IMR-90 (cell line): ENCODE data around the gene GRID1. TPM values are rescaled to one million over a fixed set of nuclear protein-coding genes. Genes with fewer than 3 reads are reported as not detected.

Source experiments
- ATAC-seq: fragments of 200-7000 bp; cut with Tn5 transposase; 2 replicates; pipeline ENCODE4 v1.9.1; 2020; ENCODE audit warnings: low read depth, mild to moderate bottlenecking, moderate library complexity
- BruUV-seq: library from RNA; stranded (reverse); fragments of 400-500 nt; replicated peaks from 2 replicates; lab custom pipeline; 2021; lab: Mats Ljungman, UMichigan
- CTCF ChIA-PET: fragments of 300-600 bp; formaldehyde crosslinking; extraction: SDS; loops from one replicate; lab custom pipeline; 2021; ENCODE audit warnings: antibody characterized with exemption; lab: Yijun Ruan, JAX
- POLR2A ChIA-PET: fragments of 300-600 bp; sonication (Branson Sonifier 250); formaldehyde crosslinking; loops from one replicate; lab custom pipeline; 2022; ENCODE audit warnings: antibody characterized with exemption; ENCODE audit not compliant: unreplicated experiment; lab: Charles Lee
- DNase-seq: peaks from one replicate; pipeline ENCODE4 v3.0.0; 2013
- H2AFZ ChIP-seq: replicated peaks from 2 replicates; pipeline ENCODE3; 2013; ENCODE audit warnings: low read length, mild to moderate bottlenecking; ENCODE audit not compliant: poor library complexity
- H2AK5ac ChIP-seq: 2 replicates; pipeline ENCODE4 v1.6.1; 2013; ENCODE audit warnings: low read depth, low read length, inconsistent platforms
- H2AK9ac ChIP-seq: replicated peaks from 2 replicates; pipeline ENCODE3; 2013; ENCODE audit warnings: mild to moderate bottlenecking, low read depth, low read length, moderate library complexity; ENCODE audit not compliant: poor library complexity
- H2BK120ac ChIP-seq: 2 replicates; pipeline ENCODE4 v1.6.1; 2013; ENCODE audit warnings: low read depth, low read length, inconsistent platforms
- H2BK15ac ChIP-seq: 3 replicates; pipeline ENCODE4 v1.6.1; 2013; ENCODE audit warnings: low read depth, low read length, inconsistent platforms
- H2BK20ac ChIP-seq: 2 replicates; pipeline ENCODE4 v1.6.1; 2013; ENCODE audit warnings: low read depth, mild to moderate bottlenecking, inconsistent platforms, low read length, moderate library complexity
- H2BK5ac ChIP-seq: 2 replicates; pipeline ENCODE4 v1.6.1; 2013; ENCODE audit warnings: mild to moderate bottlenecking, low read depth, low read length, inconsistent platforms; ENCODE audit not compliant: poor library complexity, severe bottlenecking
- H3K14ac ChIP-seq: replicated peaks from 2 replicates; pipeline ENCODE4 v1.6.1; 2013; ENCODE audit warnings: low read depth, low read length, inconsistent platforms
- H3K18ac ChIP-seq: 2 replicates; pipeline ENCODE4 v1.6.1; 2013; ENCODE audit warnings: low read depth, low read length, control low read depth
- H3K23ac ChIP-seq: 2 replicates; pipeline ENCODE4 v1.6.1; 2013; ENCODE audit warnings: low read depth, low read length, inconsistent platforms
- H3K27ac ChIP-seq: 2 replicates; pipeline ENCODE4 v1.5.1; 2013; ENCODE audit warnings: mild to moderate bottlenecking, control low read depth, low read length; ENCODE audit not compliant: insufficient read depth
- H3K27me3 ChIP-seq: 2 replicates; pipeline ENCODE4 v1.6.1; 2013; ENCODE audit warnings: low read length; ENCODE audit not compliant: control insufficient read depth, insufficient read depth
- H3K36me3 ChIP-seq: 2 replicates; pipeline ENCODE4 v1.6.1; 2013; ENCODE audit warnings: low read length, mixed read lengths; ENCODE audit not compliant: control insufficient read depth, insufficient read depth
- H3K4ac ChIP-seq: 2 replicates; pipeline ENCODE4 v1.6.1; 2013; ENCODE audit warnings: low read depth, low read length, inconsistent platforms
- H3K4me1 ChIP-seq: 2 replicates; pipeline ENCODE4 v1.6.1; 2013; ENCODE audit warnings: low read length, mixed read lengths; ENCODE audit not compliant: control insufficient read depth, insufficient read depth
- H3K4me2 ChIP-seq: 2 replicates; pipeline ENCODE4 v1.6.1; 2013; ENCODE audit warnings: low read depth, mild to moderate bottlenecking, control low read depth, low read length, moderate library complexity
- H3K4me3 ChIP-seq: 2 replicates; pipeline ENCODE4 v1.5.1; 2013; ENCODE audit warnings: low read depth, mild to moderate bottlenecking, control low read depth, low read length, moderate library complexity; ENCODE audit not compliant: insufficient read depth
- H3K56ac ChIP-seq: 2 replicates; pipeline ENCODE4 v1.6.1; 2013; ENCODE audit warnings: low read length, inconsistent platforms; ENCODE audit not compliant: insufficient read depth; ENCODE audit errors: extremely low read depth
- H3K79me1 ChIP-seq, 2 experiments: 2 replicates each; pipeline ENCODE4 v1.6.1; 2013; ENCODE audit warnings: low read length in 2 of 2, inconsistent platforms in 1 of 2, low read depth in 1 of 2
- H3K9ac ChIP-seq: 2 replicates; pipeline ENCODE4 v1.6.1; 2013; ENCODE audit warnings: low read depth, low read length, control low read depth
- H3K9me1 ChIP-seq: 2 replicates; pipeline ENCODE4 v1.6.1; 2013; ENCODE audit warnings: low read length, inconsistent platforms; ENCODE audit not compliant: insufficient read depth
- H3K9me3 ChIP-seq: 2 replicates; pipeline ENCODE4 v1.6.1; 2013; ENCODE audit warnings: low read length; ENCODE audit not compliant: control insufficient read depth, insufficient read depth
- H4K20me1 ChIP-seq: 2 replicates; pipeline ENCODE4 v1.6.1; 2013; ENCODE audit warnings: low read length, inconsistent platforms; ENCODE audit not compliant: insufficient read depth
- H4K5ac ChIP-seq: 2 replicates; pipeline ENCODE4 v1.6.1; 2013; ENCODE audit warnings: mild to moderate bottlenecking, low read depth, low read length, control low read depth
- H4K8ac ChIP-seq, 2 experiments: 2 replicates each; pipeline ENCODE4 v1.6.1; 2013; ENCODE audit warnings: low read depth in 2 of 2, low read length in 2 of 2, control low read depth in 1 of 2, inconsistent platforms in 1 of 2
- H4K91ac ChIP-seq: 2 replicates; pipeline ENCODE4 v1.6.1; 2013; ENCODE audit warnings: low read depth, low read length, inconsistent platforms; ENCODE audit not compliant: insufficient read depth
- CEBPB ChIP-seq: IDR thresholded peaks from 2 replicates; pipeline ENCODE4 v1.6.1; 2012; ENCODE audit warnings: low read depth, low read length, improper control_type of control experiment
- CHD1 ChIP-seq: IDR thresholded peaks from 2 replicates; pipeline ENCODE4 v1.6.1; 2012; ENCODE audit warnings: low read depth, low read length, improper control_type of control experiment
- CTCF ChIP-seq: conservative IDR thresholded peaks from 2 replicates; pipeline ENCODE4 v1.5.1; 2012; ENCODE audit warnings: mild to moderate bottlenecking, low read depth, low read length, improper control_type of control experiment
- ELK1 ChIP-seq: fragments of 150-350 bp; IDR thresholded peaks from 2 replicates; pipeline ENCODE4 v1.6.1; 2016; ENCODE audit warnings: low read depth, mild to moderate bottlenecking, low read length, moderate library complexity, borderline replicate concordance
- FOS ChIP-seq: fragments of 150-350 bp; IDR thresholded peaks from 2 replicates; pipeline ENCODE4 v1.6.1; 2016; ENCODE audit warnings: low read depth, low read length
- MAFK ChIP-seq: IDR thresholded peaks from 2 replicates; pipeline ENCODE4 v1.6.1; 2012; ENCODE audit warnings: low read depth, low read length, improper control_type of control experiment
- MAZ ChIP-seq: IDR thresholded peaks from 2 replicates; pipeline ENCODE4 v1.6.1; 2012; ENCODE audit warnings: low read depth, mild to moderate bottlenecking, low read length, improper control_type of control experiment, moderate library complexity, borderline replicate concordance
- MXI1 ChIP-seq: IDR thresholded peaks from 2 replicates; pipeline ENCODE4 v1.6.1; 2012; ENCODE audit warnings: low read depth, mild to moderate bottlenecking, low read length, moderate library complexity, borderline replicate concordance
- RAD21 ChIP-seq: IDR thresholded peaks from 2 replicates; pipeline ENCODE4 v1.6.1; 2012; ENCODE audit warnings: low read length, improper control_type of control experiment
- SMC3 ChIP-seq: fragments of 150-350 bp; IDR thresholded peaks from 2 replicates; pipeline ENCODE4 v1.6.1; 2016; ENCODE audit warnings: low read depth, mild to moderate bottlenecking, antibody characterized with exemption, low read length, moderate library complexity
- WGBS, 2 experiments: methylation state at CpG; one replicate each; pipeline versions ENCODE4 v1.1.5 to v1.1.7; 2013; ENCODE audit warnings: missing lambda C conversion rate in 2 of 2; ENCODE audit not compliant: insufficient read length in 1 of 2; ENCODE audit errors: extremely low coverage in 2 of 2; 5-methylcytosine and 5-hydroxymethylcytosine counted together
- dilution Hi-C: fragments of 300-500 bp; cut with HindIII; formaldehyde crosslinking; loops from one replicate; pipeline ENCODE4 v1.14.3; 2018; ENCODE audit warnings: low sequenced_read_pairs; ENCODE audit not compliant: unreplicated experiment
- in situ Hi-C: fragments of 300-500 bp; cut with MboI; formaldehyde crosslinking; loops from 3 replicates; pipeline ENCODE4 v1.14.3; 2019; ENCODE audit warnings: low sequenced_read_pairs, inconsistent platforms, mixed read lengths
- intact Hi-C: fragments of 100-400 bp; cut with micrococcal nuclease; formaldehyde crosslinking; loops from 2 replicates; pipeline ENCODE4 v1.10.0; 2022
- polyA plus RNA-seq, 3 experiments: library from polyadenylated mRNA; depleted of rRNA; stranded (reverse); fragments of >200 nt; gene quantifications; 2 replicates each; pipeline ENCODE4 v1.2.3, GENCODE V29; 2012; ENCODE audit warnings: low replicate concordance in 1 of 3
- total RNA-seq: library from RNA; depleted of rRNA; stranded (reverse); fragments of >200 nt; gene quantifications from 2 replicates; pipeline ENCODE4 v1.2.3, GENCODE V29; 2012

Gene GRID1
- total and polyA plus RNA-seq, 2 of the 4 experiments (the other 2 are of a cell fraction) = not detected

DNA sequence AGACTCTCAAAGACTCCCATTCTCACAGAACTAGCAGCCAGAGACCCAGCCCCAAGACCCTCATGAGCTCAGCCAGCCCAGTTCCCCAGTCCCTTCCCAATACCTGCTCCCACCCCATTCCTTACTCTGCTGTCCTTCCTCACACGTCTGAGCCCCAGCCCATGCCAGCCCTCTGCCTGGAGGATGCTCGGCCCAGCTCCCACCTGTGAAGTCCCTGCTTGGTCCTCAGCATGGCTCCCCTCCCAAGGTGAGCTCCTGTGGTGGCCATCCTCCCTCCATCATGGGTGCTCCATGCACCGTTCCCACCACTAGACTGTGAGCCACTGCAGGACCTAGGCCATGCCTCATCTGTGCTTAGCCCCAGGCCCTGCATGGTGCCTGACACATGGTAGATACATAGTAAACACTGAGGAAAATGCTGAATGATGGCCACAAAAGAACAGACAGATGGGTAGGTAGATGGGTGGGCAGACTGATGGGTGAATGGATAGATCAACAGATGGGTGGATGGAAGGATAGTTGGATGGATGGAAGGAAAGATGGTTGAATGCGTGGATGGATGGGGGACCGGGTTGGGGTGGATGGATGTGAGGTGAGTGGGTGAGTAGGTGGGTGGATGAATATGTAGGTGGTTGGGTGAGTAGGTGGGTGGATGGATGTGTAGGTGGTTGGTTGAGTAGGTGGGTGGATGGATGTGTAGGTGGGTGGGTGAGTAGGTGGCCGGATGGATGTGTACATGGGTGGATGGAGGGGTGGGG, 138.9 kb downstream of the GRID1 start:
- Histone ChIP-seq H3K14ac (no peak overlapping the region), H4K5ac (no peak overlapping the region), H4K91ac (no peak overlapping the region), H2BK5ac (no peak overlapping the region), H3K9me3 (no peaks in the 10 kb centered on the region), H3K9me1 (no peaks in the 10 kb centered on the region), H3K56ac (no peak overlapping the region), H4K8ac (no peak overlapping the region), H3K9ac (no peak overlapping the region), H3K23ac (no peak overlapping the region), H3K27me3 (no peaks in the 10 kb centered on the region), H3K18ac (no peak overlapping the region), H3K79me1 (no peaks in the 10 kb centered on the region), H3K27ac (no peak overlapping the region), H4K20me1 (no peaks in the 10 kb centered on the region), H2BK20ac (no peak overlapping the region), H3K4ac (no peak overlapping the region), H3K4me3 (no peak overlapping the region), H3K36me3 (no peaks in the 10 kb centered on the region), H2AFZ (no peak overlapping the region), H3K4me2 (no peak overlapping the region), H2BK120ac (no peak overlapping the region), H2AK5ac (no peak overlapping the region), H2BK15ac (no peak overlapping the region), H3K4me1 (no peaks in the 10 kb centered on the region), H2AK9ac (no peak overlapping the region)
- no peak for DNase-seq
- in situ Hi-C loops (no loop called here), dilution Hi-C loops (no loop called here), intact Hi-C loops (no loop called here)
- WGBS, 2 experiments = 52 to 100% methylated on average over 2 to 5 of the region's 6 CpGs
- POLR2A ChIA-PET = no interaction called here
- CTCF ChIA-PET = no interaction called here
- BruUV-seq = no TSS peak
- TF ChIP-seq CTCF = no peak
- TF ChIP-seq SMC3 = no peak
- TF ChIP-seq RAD21 = no peak
- no peak for TF ChIP-seq MAFK
- TF ChIP-seq CHD1 = no peak
- no peak for TF ChIP-seq MXI1
- no peak for TF ChIP-seq CEBPB
- no peak for TF ChIP-seq ELK1
- no peak for TF ChIP-seq MAZ
- no peak for TF ChIP-seq FOS
- no peak for ATAC-seq
